Upper lobe of left lung (tissue), 4 donors: Measurements from ENCODE around the gene PRSS21.

Experiments
- EP300 ChIP-seq, 4 donors: sonication (generic); formaldehyde crosslinking; IDR thresholded peaks; one replicate each; pipeline ENCODE4 v1.5.1; 2017; ENCODE audit warnings: antibody characterized with exemption in 4 of 4, control low read depth in 2 of 4
- POLR2AphosphoS5 ChIP-seq, 2 donors: sonication (generic); formaldehyde crosslinking; IDR thresholded peaks; one replicate each; pipeline ENCODE4 v1.5.1; 2017; ENCODE audit warnings: antibody characterized with exemption in 2 of 2
- TF ChIP-seq, protein P1 (sequence below), 6 experiments: fragments of 450-650 bp in 4 of 6; fragments of 200-600 bp in 2 of 6; sonication (generic) in 2 of 6; IDR thresholded peaks; one replicate each; pipeline ENCODE4 v1.5.1; 2016 to 2019; ENCODE audit warnings: antibody characterized with exemption in 6 of 6

DNA sequence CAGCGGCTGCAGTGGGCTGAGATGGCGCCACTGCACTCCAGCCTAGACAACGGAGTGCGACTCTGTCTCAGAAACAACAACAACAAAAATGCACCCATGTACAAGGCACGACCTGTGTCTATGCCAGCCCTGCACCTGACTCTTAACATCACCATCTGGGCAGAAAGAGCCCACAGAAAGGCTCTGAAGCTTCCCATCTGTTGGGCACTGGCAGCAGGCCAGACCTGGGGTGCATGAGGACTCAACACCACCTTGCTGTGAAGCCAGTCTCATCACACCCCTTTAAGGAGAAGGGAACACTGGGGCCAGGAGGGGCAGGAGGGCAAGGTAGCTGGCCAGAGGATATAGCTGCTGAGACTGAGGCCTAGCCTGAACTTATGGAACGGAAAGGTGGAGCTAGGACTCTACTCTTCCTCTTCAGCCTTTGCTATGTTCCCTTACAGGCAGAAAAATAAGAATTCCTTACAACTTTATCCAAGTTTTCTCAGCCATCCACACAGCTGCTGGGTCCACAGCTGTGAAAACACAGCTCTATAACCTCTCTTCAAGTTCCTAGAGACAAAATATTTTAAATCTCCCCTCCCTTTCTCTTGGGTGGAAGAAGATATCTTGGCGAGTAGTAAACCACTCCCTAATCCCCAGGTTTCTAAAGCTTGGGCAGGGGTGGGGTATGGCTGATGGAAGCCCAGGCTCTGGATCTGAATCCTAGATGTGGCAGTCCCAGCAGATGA is 42.7 kb upstream of the PRSS21 start:
- TF ChIP-seq, protein P1, sequence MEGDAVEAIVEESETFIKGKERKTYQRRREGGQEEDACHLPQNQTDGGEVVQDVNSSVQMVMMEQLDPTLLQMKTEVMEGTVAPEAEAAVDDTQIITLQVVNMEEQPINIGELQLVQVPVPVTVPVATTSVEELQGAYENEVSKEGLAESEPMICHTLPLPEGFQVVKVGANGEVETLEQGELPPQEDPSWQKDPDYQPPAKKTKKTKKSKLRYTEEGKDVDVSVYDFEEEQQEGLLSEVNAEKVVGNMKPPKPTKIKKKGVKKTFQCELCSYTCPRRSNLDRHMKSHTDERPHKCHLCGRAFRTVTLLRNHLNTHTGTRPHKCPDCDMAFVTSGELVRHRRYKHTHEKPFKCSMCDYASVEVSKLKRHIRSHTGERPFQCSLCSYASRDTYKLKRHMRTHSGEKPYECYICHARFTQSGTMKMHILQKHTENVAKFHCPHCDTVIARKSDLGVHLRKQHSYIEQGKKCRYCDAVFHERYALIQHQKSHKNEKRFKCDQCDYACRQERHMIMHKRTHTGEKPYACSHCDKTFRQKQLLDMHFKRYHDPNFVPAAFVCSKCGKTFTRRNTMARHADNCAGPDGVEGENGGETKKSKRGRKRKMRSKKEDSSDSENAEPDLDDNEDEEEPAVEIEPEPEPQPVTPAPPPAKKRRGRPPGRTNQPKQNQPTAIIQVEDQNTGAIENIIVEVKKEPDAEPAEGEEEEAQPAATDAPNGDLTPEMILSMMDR (IDR thresholded peaks at IDR 0.05): no peak
- TF ChIP-seq EP300 (IDR thresholded peaks at IDR 0.05) (no peak), POLR2AphosphoS5 (IDR thresholded peaks at IDR 0.05) (no peak)
